ENCODE data around the gene FAM131A. TPM values are rescaled to one million over a fixed set of nuclear protein-coding genes. Genes with fewer than 3 reads are reported as not detected.

FAM131A gene
- polyA plus RNA-seq, 4 donors: 9.7 to 13.1 (median 10.8) TPM

DNA sequence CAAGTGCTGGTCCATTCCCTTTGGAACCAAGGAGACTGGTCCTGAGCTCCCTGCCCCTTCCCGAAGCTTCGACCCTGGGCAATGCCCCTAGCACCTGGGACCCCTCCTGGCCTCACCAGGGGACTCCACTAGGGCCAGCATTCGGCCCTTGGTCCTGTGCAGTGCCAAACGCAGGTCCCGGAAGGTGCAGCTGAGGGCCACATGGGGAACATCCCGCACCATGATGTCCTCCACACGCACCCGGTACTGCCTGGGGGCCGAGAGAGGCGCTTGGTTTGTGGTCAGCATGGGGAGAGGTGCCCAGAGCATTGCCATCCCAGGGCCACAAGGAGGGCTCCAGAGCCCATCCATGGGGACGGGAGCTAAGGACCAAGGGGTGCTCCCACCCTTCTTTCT is 16.1 kb downstream of the FAM131A start:
- peaks cover 4 to 18% (median 8%) of the 10 kb centered on the region in 3 donors for H3K4me1 ChIP-seq (ENCODE audit: control insufficient read depth in 3 of 3, insufficient read depth in 2 of 3, low read depth in 1 of 3, low read length in 2 of 3)
- WGBS, 3 donors: 94 to 95% (median 94%) methylated on average over 11 of the region's 11 CpGs
- DNase-seq (no peak), FAIRE-seq (no peak)
- H3K36me3 ChIP-seq (ENCODE audit: control insufficient read depth in 3 of 3, insufficient read depth in 2 of 3, low read depth in 1 of 3, low read length in 3 of 3): peaks cover 0 to 89% (median 2%) of the 10 kb centered on the region in 3 donors
- H3K27ac ChIP-seq (ENCODE audit: low read depth in 1 of 3, low read length in 2 of 3): no peak overlapping the region
- H3K4me3 ChIP-seq (ENCODE audit: low read depth in 1 of 3, low read length in 3 of 3): no peak overlapping the region
- no peaks in the 10 kb centered on the region for H3K27me3 ChIP-seq (ENCODE audit: control insufficient read depth in 3 of 3, insufficient read depth in 3 of 3, low read length in 3 of 3)
- no peaks in the 10 kb centered on the region for H3K9me3 ChIP-seq (ENCODE audit: control insufficient read depth in 2 of 2, insufficient read depth in 1 of 2, low read depth in 1 of 2, low read length in 1 of 2)

DNA sequence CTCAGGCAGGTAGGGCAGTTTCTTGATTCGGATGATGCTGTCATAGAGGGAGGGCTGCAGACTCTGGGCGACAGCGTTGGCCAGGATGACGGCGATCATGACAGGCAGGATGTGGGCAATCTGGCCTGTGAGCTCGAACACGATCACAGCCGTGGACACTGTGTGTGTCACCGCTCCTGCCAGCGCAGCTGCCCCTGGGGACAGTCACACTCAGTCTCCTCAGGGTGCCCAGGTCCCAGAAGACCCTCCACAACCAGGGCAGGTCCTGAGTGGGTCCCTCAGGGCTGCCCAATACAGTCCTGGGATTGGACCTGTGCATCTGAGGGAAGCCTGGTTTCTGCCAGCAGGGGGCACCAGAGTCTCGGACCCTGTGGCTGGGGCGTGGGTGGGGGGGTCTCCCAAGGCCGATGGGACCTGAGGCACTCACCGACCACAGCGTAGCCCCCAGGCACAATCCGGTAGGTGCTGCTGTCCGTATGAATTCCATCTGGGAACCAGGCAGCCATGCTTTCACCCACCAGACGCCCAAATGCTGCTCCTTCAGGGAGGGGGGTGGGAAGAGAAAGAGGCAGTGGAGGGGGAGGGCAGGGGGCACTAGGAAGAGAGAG is 16.8 kb downstream of the FAM131A start:
- no peak overlapping the region for H3K27ac ChIP-seq (ENCODE audit: low read depth in 1 of 3, low read length in 2 of 3)
- peak; percentile 38 to 67 for DNase-seq
- FAIRE-seq: no peak
- WGBS, 3 donors: 38 to 57% (median 53%) methylated on average over 18 of the region's 18 CpGs
- H3K4me3 ChIP-seq (ENCODE audit: low read depth in 1 of 3, low read length in 3 of 3): no peak overlapping the region
- H3K9me3 ChIP-seq (ENCODE audit: control insufficient read depth in 2 of 2, insufficient read depth in 1 of 2, low read depth in 1 of 2, low read length in 1 of 2): no peaks in the 10 kb centered on the region
- no peaks in the 10 kb centered on the region for H3K27me3 ChIP-seq (ENCODE audit: control insufficient read depth in 3 of 3, insufficient read depth in 3 of 3, low read length in 3 of 3)
- peaks cover 4 to 18% (median 8%) of the 10 kb centered on the region in 3 donors for H3K4me1 ChIP-seq (ENCODE audit: control insufficient read depth in 3 of 3, insufficient read depth in 2 of 3, low read depth in 1 of 3, low read length in 2 of 3)
- H3K36me3 ChIP-seq (ENCODE audit: control insufficient read depth in 3 of 3, insufficient read depth in 2 of 3, low read depth in 1 of 3, low read length in 3 of 3): peaks cover 0 to 89% (median 2%) of the 10 kb centered on the region in 3 donors

- WGBS, 3 donors: 76 to 80% (median 78%) methylated on average over 8 of the region's 8 CpGs
- Histone ChIP-seq H3K4me3 (ENCODE audit: low read depth in 1 of 3, low read length in 3 of 3) (no peak overlapping the region), H3K36me3 (ENCODE audit: control insufficient read depth in 3 of 3, insufficient read depth in 2 of 3, low read depth in 1 of 3, low read length in 3 of 3) (peaks cover 0 to 90% (median 2%) of the 10 kb centered on the region in 3 donors), H3K27ac (ENCODE audit: low read depth in 1 of 3, low read length in 2 of 3) (no peak overlapping the region), H3K4me1 (ENCODE audit: control insufficient read depth in 3 of 3, insufficient read depth in 2 of 3, low read depth in 1 of 3, low read length in 2 of 3) (peaks cover 4 to 20% (median 8%) of the 10 kb centered on the region in 3 donors), H3K27me3 (ENCODE audit: control insufficient read depth in 3 of 3, insufficient read depth in 3 of 3, low read length in 3 of 3) (no peaks in the 10 kb centered on the region), H3K9me3 (ENCODE audit: control insufficient read depth in 2 of 2, insufficient read depth in 1 of 2, low read depth in 1 of 2, low read length in 1 of 2) (no peaks in the 10 kb centered on the region)
- FAIRE-seq (no peak), DNase-seq (no peak)
Observed at GRCh38 chr3:184354754-184355153, 17.4 kb downstream of the FAM131A start.

- Histone ChIP-seq H3K9me3 (ENCODE audit: control insufficient read depth in 2 of 2, insufficient read depth in 1 of 2, low read depth in 1 of 2, low read length in 1 of 2) (no peaks in the 10 kb centered on the region), H3K27me3 (ENCODE audit: control insufficient read depth in 3 of 3, insufficient read depth in 3 of 3, low read length in 3 of 3) (no peaks in the 10 kb centered on the region), H3K27ac (ENCODE audit: low read depth in 1 of 3, low read length in 2 of 3) (no peak overlapping the region), H3K4me3 (ENCODE audit: low read depth in 1 of 3, low read length in 3 of 3) (no peak overlapping the region), H3K36me3 (ENCODE audit: control insufficient read depth in 3 of 3, insufficient read depth in 2 of 3, low read depth in 1 of 3, low read length in 3 of 3) (peaks cover 0 to 86% (median 2%) of the 10 kb centered on the region in 3 donors), H3K4me1 (ENCODE audit: control insufficient read depth in 3 of 3, insufficient read depth in 2 of 3, low read depth in 1 of 3, low read length in 2 of 3) (peaks cover 4 to 26% (median 8%) of the 10 kb centered on the region in 3 donors)
- FAIRE-seq (no peak), DNase-seq (no peak)
- WGBS, 3 donors: 81 to 85% (median 82%) methylated on average over 18 of the region's 18 CpGs
Observed at GRCh38 chr3:184355261-184356040, 18.1 kb downstream of the FAM131A start.

DNA sequence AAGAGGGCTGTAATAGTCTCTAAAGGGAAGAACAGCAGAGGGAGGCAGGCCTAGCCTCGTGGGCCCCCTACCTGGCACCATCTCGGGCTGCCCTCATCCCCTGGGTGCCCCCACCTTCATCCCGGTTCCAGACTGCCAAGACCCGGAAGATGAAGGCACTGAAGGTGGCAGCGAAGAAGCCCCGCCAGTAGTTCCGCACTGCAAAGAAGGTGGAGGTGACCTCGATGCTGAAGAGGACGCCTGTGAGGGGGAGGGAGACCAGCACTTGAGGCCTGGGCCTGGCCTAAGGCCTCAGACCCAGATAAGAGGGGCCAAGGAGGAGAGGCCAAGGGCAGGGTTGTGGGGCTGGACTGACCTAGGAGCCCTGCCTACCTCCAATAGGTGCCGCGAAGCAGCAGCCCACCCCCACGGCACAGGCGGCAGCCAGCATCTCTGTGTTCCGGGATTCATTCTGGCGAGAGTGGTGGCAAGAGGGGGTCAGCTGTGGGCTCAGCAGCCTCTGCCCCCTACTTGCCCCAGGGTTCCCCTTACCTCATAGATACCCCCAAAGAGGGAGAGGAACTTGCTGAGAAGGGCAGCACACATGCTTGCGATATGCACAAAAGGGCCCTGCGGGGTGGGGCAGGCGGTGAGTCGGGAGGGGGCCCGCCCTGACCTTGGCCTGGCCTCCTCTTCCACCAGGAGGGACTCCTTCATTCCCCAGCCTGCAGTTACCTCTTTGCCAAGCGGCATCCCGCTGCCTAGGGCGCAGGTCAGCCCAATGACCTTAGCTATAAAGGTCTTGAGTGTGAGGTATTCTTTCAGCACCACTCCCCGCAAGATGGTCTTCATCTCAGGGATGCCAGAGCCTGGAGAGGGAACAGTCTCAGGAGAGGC is 20.1 kb downstream of the FAM131A start:
- Histone ChIP-seq H3K4me3 (ENCODE audit: low read depth in 1 of 3, low read length in 3 of 3) (no peak overlapping the region), H3K9me3 (ENCODE audit: control insufficient read depth in 2 of 2, insufficient read depth in 1 of 2, low read depth in 1 of 2, low read length in 1 of 2) (no peaks in the 10 kb centered on the region), H3K4me1 (ENCODE audit: control insufficient read depth in 3 of 3, insufficient read depth in 2 of 3, low read depth in 1 of 3, low read length in 2 of 3) (peaks cover 0 to 21% (median 2%) of the 10 kb centered on the region in 3 donors), H3K27ac (ENCODE audit: low read depth in 1 of 3, low read length in 2 of 3) (no peak overlapping the region), H3K27me3 (ENCODE audit: control insufficient read depth in 3 of 3, insufficient read depth in 3 of 3, low read length in 3 of 3) (no peaks in the 10 kb centered on the region), H3K36me3 (ENCODE audit: control insufficient read depth in 3 of 3, insufficient read depth in 2 of 3, low read depth in 1 of 3, low read length in 3 of 3) (peaks cover 0 to 70% (median 2%) of the 10 kb centered on the region in 3 donors)
- FAIRE-seq (no peak), DNase-seq (no peak)
- WGBS, 3 donors: 93 to 94% (median 93%) methylated on average over 24 of the region's 24 CpGs

DNA sequence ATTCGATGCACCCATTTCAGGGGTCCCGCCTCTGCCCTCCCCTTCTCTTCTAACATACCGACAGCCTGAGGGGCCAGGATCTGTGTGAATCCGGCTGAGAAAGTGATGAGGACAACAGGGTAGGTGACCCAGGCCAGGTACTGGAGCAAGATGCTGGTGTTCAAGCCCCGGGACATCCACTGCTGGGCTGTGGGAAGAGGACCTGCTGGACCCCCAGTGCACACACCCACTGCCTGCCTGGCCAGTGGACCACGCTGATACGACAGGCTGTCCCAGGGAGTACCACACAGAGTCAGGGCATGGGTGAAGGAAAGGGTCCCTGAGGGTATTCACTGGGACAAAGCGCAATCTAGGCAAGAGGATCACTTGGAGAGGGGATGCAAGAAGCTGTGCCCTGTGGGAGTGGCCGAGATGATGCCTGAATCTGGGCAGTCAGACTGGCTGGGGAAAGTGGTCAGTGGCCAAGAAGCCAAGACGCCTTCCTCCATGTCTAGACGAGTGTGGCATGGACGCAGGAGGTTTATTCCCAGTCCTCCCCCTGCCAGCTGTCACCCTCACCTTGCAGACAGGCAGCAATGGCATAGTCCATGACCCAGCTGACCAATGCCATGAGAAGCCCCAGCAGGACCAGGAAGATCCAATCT is 20.8 kb downstream of the FAM131A start:
- Histone ChIP-seq H3K27ac (ENCODE audit: low read depth in 1 of 3, low read length in 2 of 3) (no peak overlapping the region), H3K9me3 (ENCODE audit: control insufficient read depth in 2 of 2, insufficient read depth in 1 of 2, low read depth in 1 of 2, low read length in 1 of 2) (no peaks in the 10 kb centered on the region), H3K4me1 (ENCODE audit: control insufficient read depth in 3 of 3, insufficient read depth in 2 of 3, low read depth in 1 of 3, low read length in 2 of 3) (peaks cover 0 to 14% (median 0%) of the 10 kb centered on the region in 3 donors), H3K36me3 (ENCODE audit: control insufficient read depth in 3 of 3, insufficient read depth in 2 of 3, low read depth in 1 of 3, low read length in 3 of 3) (peaks cover 0 to 62% (median 2%) of the 10 kb centered on the region in 3 donors), H3K4me3 (ENCODE audit: low read depth in 1 of 3, low read length in 3 of 3) (no peak overlapping the region), H3K27me3 (ENCODE audit: control insufficient read depth in 3 of 3, insufficient read depth in 3 of 3, low read length in 3 of 3) (no peaks in the 10 kb centered on the region)
- FAIRE-seq: no peak
- DNase-seq: no peak
- WGBS, 3 donors: 92 to 94% (median 93%) methylated on average over 12 of the region's 12 CpGs

DNA sequence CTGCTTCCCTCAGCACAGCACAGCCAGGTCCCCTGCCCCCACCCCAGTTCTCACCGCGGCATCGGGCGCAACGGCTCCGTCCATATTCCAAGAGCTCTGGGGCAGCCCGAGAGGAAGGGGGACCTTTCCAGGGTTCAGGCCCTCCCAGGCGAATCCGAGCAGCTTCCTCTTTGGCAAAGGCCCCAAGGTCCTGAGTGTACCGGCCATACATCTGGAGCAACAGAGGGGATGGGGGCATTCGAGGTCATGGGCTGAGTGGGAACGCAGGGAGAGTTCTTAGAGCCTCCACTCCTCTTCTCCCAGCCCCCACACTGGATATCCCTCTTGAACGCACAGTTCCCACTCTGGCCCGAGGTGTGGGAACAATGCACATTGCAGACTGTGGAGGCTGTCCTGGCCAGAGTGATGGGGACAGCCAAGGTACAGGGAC is 21.5 kb downstream of the FAM131A start:
- peaks cover 0 to 55% (median 2%) of the 10 kb centered on the region in 3 donors for H3K36me3 ChIP-seq (ENCODE audit: control insufficient read depth in 3 of 3, insufficient read depth in 2 of 3, low read depth in 1 of 3, low read length in 3 of 3)
- WGBS, 3 donors: 71 to 88% (median 82%) methylated on average over 14 of the region's 14 CpGs
- DNase-seq (no peak), FAIRE-seq (no peak)
- H3K4me3 ChIP-seq (ENCODE audit: low read depth in 1 of 3, low read length in 3 of 3): no peak overlapping the region
- no peaks in the 10 kb centered on the region for H3K27me3 ChIP-seq (ENCODE audit: control insufficient read depth in 3 of 3, insufficient read depth in 3 of 3, low read length in 3 of 3)
- H3K27ac ChIP-seq (ENCODE audit: low read depth in 1 of 3, low read length in 2 of 3): no peak overlapping the region
- no peaks in the 10 kb centered on the region for H3K9me3 ChIP-seq (ENCODE audit: control insufficient read depth in 2 of 2, insufficient read depth in 1 of 2, low read depth in 1 of 2, low read length in 1 of 2)
- peaks cover 0 to 17% (median under 1%) of the 10 kb centered on the region in 3 donors for H3K4me1 ChIP-seq (ENCODE audit: control insufficient read depth in 3 of 3, insufficient read depth in 2 of 3, low read depth in 1 of 3, low read length in 2 of 3)
